Activated naive CD8-positive, alpha-beta T cell treated with anti-CD3 and anti-CD28 coated beads, Interleukin-2, amount 10 ng/mL, durations not matched to agents 7 days and 5 days (primary cell): Measurements from ENCODE around the gene ADCY1. TPM values are rescaled to one million over a fixed set of nuclear protein-coding genes. Genes with fewer than 3 reads are reported as not detected.
"Not testable (repeated sequence)": the region's sequence is repeated elsewhere in the genome, so short reads cannot be mapped to it uniquely, and the experiment has no call there.

Experiments
- ATAC-seq: fragments of 150-1000 bp; cut with Tn5 transposase; one replicate; pipeline ENCODE4 v1.10.0; 2021; ENCODE audit warnings: low read depth, moderate library complexity
- POLR2A ChIA-PET: fragments of 350-600 bp; sonication (Branson Sonifier 250); formaldehyde crosslinking; loops from one replicate; lab custom pipeline; 2021; ENCODE audit warnings: antibody characterized with exemption; lab: Charles Lee
- DNase-seq: peaks from one replicate; pipeline ENCODE4 v3.0.0; 2021
- H3K27ac Mint-ChIP-seq: one replicate; pipeline ENCODE4 v1.8.0; 2022; ENCODE audit warnings: mild to moderate bottlenecking, mixed read lengths
- H3K27me3 Mint-ChIP-seq: one replicate; pipeline ENCODE4 v1.8.0; 2022; ENCODE audit warnings: mild to moderate bottlenecking, moderate library complexity, mixed read lengths
- H3K36me3 Mint-ChIP-seq: one replicate; pipeline ENCODE4 v1.8.0; 2021; ENCODE audit warnings: mild to moderate bottlenecking, mixed read lengths
- H3K4me1 Mint-ChIP-seq: one replicate; pipeline ENCODE4 v1.8.0; 2021; ENCODE audit warnings: mixed read lengths
- H3K4me3 Mint-ChIP-seq: one replicate; pipeline ENCODE4 v1.8.0; 2022; ENCODE audit warnings: mild to moderate bottlenecking, moderate library complexity, mixed read lengths
- H3K9me3 Mint-ChIP-seq: one replicate; pipeline ENCODE4 v1.8.0; 2021; ENCODE audit warnings: mixed read lengths
- total RNA-seq, 2 experiments: library from RNA; stranded (reverse); gene quantifications; one replicate each; pipeline ENCODE4 v1.2.3, GENCODE V29; 2021

Gene ADCY1
- total RNA-seq, 2 experiments from 2014 or later: 0.03 to 0.14 TPM

DNA sequence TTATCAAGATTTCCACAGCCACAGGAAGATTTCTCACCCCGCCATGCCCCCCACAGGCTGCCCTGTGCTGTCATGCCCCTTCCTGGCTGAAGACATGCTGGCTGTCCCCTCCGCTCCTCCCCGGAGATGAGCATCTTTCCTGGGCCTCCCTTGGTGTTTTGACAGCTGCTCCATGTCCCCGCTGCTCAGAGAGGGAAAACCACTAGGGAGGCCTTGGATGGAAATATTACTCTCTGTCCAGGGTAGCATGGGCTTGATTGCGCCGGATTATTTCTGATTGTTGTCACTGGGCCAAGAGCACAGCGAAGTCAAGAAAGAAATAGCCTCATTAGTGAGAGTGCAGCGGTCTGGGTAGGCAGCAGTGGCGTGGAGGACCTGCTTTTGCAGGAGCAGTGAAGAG is 164.8 kb downstream of the ADCY1 start:
- H3K9me3 Mint-ChIP-seq, DNase-seq, H3K27me3 Mint-ChIP-seq, H3K4me3 Mint-ChIP-seq, H3K4me1 Mint-ChIP-seq, POLR2A ChIA-PET, ATAC-seq, H3K27ac Mint-ChIP-seq: not testable (repeated sequence)
- peaks cover 37% of the 10 kb centered on the region for H3K36me3 Mint-ChIP-seq

- H3K27me3 Mint-ChIP-seq, POLR2A ChIA-PET, DNase-seq, H3K9me3 Mint-ChIP-seq, H3K27ac Mint-ChIP-seq, ATAC-seq, H3K4me1 Mint-ChIP-seq, H3K4me3 Mint-ChIP-seq: not testable (repeated sequence)
- peaks cover 38% of the 10 kb centered on the region for H3K36me3 Mint-ChIP-seq
These were observed 166.4 kb downstream of the ADCY1 start for GRCh38 chr7:45740573-45740972.

DNA sequence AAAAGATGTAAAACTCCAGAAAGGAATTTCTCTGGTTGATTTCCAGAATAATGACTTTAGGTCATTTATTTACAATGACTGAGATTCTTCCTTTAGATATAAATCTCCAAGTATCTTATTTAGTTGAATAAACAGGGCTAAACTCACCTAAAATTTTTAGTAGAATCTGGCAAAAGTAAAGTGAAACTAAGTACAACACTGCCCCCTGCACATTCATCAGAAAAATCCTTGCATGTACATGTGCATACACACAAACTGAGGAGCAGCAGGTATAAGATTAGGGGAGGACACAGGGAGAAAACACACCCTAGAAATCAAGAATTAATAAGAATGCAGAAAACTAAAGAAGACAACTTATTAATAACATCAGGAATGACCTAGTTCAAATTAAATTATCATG is 174.8 kb downstream of the ADCY1 start:
- not testable (repeated sequence) for H3K4me1 Mint-ChIP-seq, H3K4me3 Mint-ChIP-seq, H3K9me3 Mint-ChIP-seq, H3K27me3 Mint-ChIP-seq, H3K27ac Mint-ChIP-seq, ATAC-seq, DNase-seq, H3K36me3 Mint-ChIP-seq
- POLR2A ChIA-PET: interaction anchor here (1.0 kb wide), 1 partner anchor 20 kb away, joined by 3 read pairs; no protein-coding TSS in a partner anchor

- H3K9me3 Mint-ChIP-seq, DNase-seq, H3K27me3 Mint-ChIP-seq, H3K4me3 Mint-ChIP-seq, ATAC-seq, H3K36me3 Mint-ChIP-seq, H3K4me1 Mint-ChIP-seq, H3K27ac Mint-ChIP-seq, POLR2A ChIA-PET: not testable (repeated sequence)
These were observed 177.2 kb downstream of the ADCY1 start for GRCh38 chr7:45751352-45751751.

DNA sequence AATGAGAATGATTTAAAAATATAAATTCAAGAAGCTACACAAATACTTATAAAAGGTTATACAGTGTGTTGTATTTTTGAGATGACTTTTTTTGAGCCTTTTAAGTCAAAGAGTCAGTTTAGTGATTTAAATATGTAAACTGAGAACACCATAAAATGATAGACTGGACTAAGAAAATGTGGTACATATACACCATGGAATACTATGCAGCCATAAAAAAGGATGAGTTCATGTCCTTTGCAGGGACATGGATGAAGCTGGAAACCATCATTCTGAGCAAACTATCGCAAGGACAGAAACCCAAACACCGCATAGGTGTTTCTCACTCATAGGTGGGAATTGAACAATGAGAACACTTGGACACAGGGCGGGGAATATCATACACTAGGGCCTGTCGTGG is 182.2 kb downstream of the ADCY1 start:
- DNase-seq, H3K9me3 Mint-ChIP-seq, H3K4me1 Mint-ChIP-seq, H3K27ac Mint-ChIP-seq, H3K27me3 Mint-ChIP-seq, H3K36me3 Mint-ChIP-seq, POLR2A ChIA-PET, H3K4me3 Mint-ChIP-seq, ATAC-seq: not testable (repeated sequence)

DNA sequence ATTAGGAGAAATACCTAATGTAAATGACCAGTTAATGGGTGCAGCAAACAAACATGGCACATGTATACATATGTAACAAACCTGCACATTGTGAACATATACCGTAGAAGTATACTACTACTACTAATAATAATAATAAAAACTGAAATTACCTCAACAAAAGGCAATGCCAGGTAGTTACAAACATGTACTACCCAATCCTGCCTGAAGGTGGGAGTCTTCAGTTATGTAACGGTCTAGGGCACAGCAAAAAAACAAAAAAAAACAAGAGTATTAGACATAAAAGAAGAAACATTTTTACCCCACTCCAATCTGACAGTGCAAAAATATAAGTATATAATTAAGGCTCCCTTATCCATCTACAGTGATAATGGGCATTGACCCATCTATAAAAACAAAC is 182.6 kb downstream of the ADCY1 start:
- H3K27me3 Mint-ChIP-seq, H3K27ac Mint-ChIP-seq, H3K36me3 Mint-ChIP-seq, H3K9me3 Mint-ChIP-seq, H3K4me1 Mint-ChIP-seq, POLR2A ChIA-PET, DNase-seq, ATAC-seq, H3K4me3 Mint-ChIP-seq: not testable (repeated sequence)

DNA sequence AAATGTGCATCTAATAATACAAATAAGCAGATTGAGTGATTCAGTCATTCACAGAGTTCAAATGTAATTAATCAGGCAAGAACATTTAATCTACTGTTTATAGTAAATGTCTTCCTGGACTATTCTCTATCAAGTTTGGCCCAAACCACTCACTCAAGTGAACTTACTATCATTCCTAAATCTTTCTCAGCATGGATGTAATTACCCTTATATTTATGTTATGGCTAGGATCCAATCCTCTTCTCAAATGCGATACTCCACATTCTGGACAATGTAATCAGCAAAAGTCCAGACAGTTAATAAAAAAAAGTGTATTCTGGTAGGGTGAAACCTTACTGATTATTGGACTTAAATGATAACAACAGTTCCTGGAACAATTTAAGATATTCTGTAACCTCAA is 185.3 kb downstream of the ADCY1 start:
- H3K27ac Mint-ChIP-seq, H3K36me3 Mint-ChIP-seq, H3K27me3 Mint-ChIP-seq, ATAC-seq, H3K9me3 Mint-ChIP-seq, H3K4me1 Mint-ChIP-seq, POLR2A ChIA-PET, DNase-seq, H3K4me3 Mint-ChIP-seq: not testable (repeated sequence)

GRCh38 chr7:45761545-45762205 is 187.5 kb downstream of the ADCY1 start:
- H3K27me3 Mint-ChIP-seq, POLR2A ChIA-PET, ATAC-seq, H3K9me3 Mint-ChIP-seq, H3K27ac Mint-ChIP-seq, H3K4me3 Mint-ChIP-seq, DNase-seq, H3K36me3 Mint-ChIP-seq, H3K4me1 Mint-ChIP-seq: not testable (repeated sequence)

DNA sequence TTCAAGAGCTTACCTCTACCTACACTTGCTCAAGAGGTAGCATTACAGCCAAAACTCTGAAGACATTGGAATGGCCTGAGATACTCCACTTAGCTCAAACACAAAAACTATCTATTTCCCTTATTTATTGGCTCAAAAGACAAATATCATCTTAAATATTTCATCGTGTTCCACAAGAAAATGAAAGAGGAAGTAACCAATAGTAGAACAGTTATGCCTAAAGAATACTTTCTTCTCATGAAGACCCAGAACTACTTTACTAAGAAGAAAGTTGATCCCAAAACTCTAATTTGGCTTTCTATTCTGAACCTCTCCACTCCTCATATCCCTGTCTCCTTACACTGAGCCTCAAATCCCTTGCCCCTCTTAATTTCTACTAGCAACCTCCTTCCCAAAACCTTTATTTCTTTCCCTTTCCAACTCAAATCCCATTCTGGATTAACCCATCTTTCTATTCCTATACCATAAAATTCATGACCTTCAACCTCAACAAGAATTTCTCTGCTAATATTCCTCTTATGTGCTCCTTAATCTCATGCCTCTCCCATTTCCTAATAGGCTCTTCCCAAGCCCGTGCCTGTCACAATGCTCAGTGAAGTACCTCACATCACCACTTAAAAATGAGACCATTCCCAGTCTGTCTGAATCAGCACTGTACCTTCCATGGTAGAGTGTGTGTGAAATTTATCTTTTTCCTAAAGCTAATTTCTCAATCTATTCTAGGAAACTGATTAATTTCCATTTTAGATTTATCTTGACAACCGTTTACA is 188.2 kb downstream of the ADCY1 start:
- ATAC-seq, H3K4me1 Mint-ChIP-seq, H3K27ac Mint-ChIP-seq, H3K4me3 Mint-ChIP-seq, H3K27me3 Mint-ChIP-seq, H3K9me3 Mint-ChIP-seq, POLR2A ChIA-PET, DNase-seq, H3K36me3 Mint-ChIP-seq: not testable (repeated sequence)

DNA sequence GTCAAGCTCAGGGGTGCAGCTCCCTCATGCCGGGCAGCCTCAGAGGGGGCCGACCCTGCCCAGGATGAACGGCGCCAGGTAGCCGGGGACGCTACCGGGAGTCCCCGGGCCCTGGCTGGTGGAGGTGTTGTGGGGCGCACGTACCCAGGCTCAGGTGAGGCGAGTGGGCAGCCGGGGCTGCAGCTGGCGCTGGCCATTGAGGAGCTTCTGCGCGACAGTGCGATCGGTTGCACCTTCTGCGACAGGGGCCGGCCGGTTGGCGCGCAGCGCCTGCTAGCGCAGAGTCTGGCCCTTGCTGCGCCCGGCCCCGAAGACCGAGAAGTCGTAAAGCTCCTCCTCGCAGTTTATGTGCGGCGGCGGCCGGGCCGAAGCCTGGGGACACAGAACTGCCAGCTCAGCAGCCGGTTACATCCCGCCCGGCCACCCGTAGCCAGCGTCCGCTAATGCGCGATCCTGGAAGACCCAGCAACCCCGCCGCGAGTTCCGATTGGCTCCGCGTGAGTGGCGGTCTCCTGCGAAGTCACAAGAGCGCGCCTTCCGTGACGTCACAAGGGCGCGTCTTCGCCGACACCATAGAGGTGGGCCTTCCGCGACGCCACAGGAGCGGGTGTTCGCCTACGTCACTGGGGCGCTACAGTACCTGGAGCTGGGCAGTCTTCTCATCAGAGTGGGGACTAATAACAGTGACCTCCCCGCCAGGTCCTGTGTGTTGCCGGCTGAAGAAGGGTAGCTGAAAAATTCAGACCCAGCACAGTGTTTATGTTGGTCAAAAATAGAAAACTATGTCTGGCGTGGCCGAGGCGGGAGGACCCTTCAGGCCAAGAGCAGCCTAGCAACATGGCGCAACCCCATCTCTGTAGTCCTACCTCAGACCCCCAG is 194.6 kb downstream of the ADCY1 start:
- POLR2A ChIA-PET: interaction anchor here (0.6 to 1.0 kb wide), 4 partner anchors 12 to 44 kb away, joined by 3 to 5 read pairs (median 4); no protein-coding TSS in a partner anchor
- H3K36me3 Mint-ChIP-seq, H3K4me1 Mint-ChIP-seq, H3K27me3 Mint-ChIP-seq, H3K9me3 Mint-ChIP-seq: not testable (repeated sequence)
- Mint-ChIP-seq H3K4me3 (peak overlapping the region; percentile 92), H3K27ac (peak overlapping the region; percentile 97)
- DNase-seq: peak; percentile 98
- ATAC-seq: peak; percentile 99

- not testable (repeated sequence) for DNase-seq, H3K9me3 Mint-ChIP-seq, H3K27me3 Mint-ChIP-seq, H3K4me1 Mint-ChIP-seq, ATAC-seq, H3K36me3 Mint-ChIP-seq
- Mint-ChIP-seq H3K4me3 (peak overlapping the region; percentile 92), H3K27ac (peak overlapping the region; percentile 97)
- POLR2A ChIA-PET: interaction anchor here (0.6 to 0.8 kb wide), 2 partner anchors 11 to 45 kb away, joined by 4 to 5 read pairs; no protein-coding TSS in a partner anchor
These were observed 195.5 kb downstream of the ADCY1 start for GRCh38 chr7:45769626-45770025.
